Omental fat pad (tissue), 4 donors: Measurements from ENCODE around the gene FBLN2. TPM values are rescaled to one million over a fixed set of nuclear protein-coding genes. Genes with fewer than 3 reads are reported as not detected.
A peak's percentile ranks its signal among the peaks of the same experiment; 100 is the strongest.

Source experiments
- ATAC-seq: fragments of 150-250 bp; one replicate; pipeline ENCODE4 v1.9.1; 2016; ENCODE audit warnings: mild to moderate bottlenecking, moderate library complexity; ENCODE audit not compliant: low FRiP score
- DNase-seq: peaks from one replicate; pipeline ENCODE4 v3.0.0-alpha.2; 2019; ENCODE audit warnings: low spot score
- total RNA-seq, 4 donors: library from RNA; depleted of rRNA; stranded (reverse); fragments of >200 nt; gene quantifications; one replicate each; pipeline ENCODE4 v1.1.0, GENCODE V29; 2016
- TF ChIP-seq, protein P1 (sequence below), 3 donors: fragments of 450-650 bp; IDR thresholded peaks; one replicate each; pipeline ENCODE4 v1.5.1; 2016 to 2017; ENCODE audit warnings: antibody characterized with exemption in 3 of 3, mild to moderate bottlenecking in 3 of 3, moderate library complexity in 2 of 3

The FBLN2 gene
- total RNA-seq, 4 donors from 2014 or later: 156 to 568 (median 187) TPM

DNA sequence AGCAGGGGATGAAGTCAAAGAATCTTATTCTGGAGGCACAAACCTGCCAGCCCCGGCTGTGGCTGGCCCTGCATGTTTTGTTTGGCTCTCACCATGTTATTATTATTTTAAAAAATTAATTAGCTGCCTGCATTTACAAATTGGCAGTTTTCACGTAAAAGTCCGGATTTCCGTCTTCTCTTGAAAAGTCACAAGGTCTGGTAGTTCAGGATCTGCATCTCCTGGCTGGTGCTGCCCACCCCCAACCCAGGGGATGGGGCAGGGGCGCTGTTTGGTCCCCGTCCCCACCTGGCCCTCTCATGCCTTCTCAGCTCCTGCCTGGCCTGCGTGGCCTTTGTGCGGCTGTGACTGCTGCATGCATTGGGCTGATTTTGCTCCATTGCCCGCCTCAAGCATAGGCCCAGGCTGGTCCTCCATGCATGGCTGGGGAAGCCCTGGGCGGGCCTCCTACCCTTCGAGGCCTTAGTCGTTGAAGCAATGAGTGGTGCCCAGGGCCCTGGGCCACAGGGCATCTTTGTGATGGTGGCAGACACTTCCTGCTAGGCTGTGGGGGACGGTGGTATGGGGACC, 2.0 kb downstream of the FBLN2 start:
- no peak for ATAC-seq
- no peak for DNase-seq
- TF ChIP-seq, protein P1, sequence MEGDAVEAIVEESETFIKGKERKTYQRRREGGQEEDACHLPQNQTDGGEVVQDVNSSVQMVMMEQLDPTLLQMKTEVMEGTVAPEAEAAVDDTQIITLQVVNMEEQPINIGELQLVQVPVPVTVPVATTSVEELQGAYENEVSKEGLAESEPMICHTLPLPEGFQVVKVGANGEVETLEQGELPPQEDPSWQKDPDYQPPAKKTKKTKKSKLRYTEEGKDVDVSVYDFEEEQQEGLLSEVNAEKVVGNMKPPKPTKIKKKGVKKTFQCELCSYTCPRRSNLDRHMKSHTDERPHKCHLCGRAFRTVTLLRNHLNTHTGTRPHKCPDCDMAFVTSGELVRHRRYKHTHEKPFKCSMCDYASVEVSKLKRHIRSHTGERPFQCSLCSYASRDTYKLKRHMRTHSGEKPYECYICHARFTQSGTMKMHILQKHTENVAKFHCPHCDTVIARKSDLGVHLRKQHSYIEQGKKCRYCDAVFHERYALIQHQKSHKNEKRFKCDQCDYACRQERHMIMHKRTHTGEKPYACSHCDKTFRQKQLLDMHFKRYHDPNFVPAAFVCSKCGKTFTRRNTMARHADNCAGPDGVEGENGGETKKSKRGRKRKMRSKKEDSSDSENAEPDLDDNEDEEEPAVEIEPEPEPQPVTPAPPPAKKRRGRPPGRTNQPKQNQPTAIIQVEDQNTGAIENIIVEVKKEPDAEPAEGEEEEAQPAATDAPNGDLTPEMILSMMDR (IDR thresholded peaks at IDR 0.05): no peak

DNA sequence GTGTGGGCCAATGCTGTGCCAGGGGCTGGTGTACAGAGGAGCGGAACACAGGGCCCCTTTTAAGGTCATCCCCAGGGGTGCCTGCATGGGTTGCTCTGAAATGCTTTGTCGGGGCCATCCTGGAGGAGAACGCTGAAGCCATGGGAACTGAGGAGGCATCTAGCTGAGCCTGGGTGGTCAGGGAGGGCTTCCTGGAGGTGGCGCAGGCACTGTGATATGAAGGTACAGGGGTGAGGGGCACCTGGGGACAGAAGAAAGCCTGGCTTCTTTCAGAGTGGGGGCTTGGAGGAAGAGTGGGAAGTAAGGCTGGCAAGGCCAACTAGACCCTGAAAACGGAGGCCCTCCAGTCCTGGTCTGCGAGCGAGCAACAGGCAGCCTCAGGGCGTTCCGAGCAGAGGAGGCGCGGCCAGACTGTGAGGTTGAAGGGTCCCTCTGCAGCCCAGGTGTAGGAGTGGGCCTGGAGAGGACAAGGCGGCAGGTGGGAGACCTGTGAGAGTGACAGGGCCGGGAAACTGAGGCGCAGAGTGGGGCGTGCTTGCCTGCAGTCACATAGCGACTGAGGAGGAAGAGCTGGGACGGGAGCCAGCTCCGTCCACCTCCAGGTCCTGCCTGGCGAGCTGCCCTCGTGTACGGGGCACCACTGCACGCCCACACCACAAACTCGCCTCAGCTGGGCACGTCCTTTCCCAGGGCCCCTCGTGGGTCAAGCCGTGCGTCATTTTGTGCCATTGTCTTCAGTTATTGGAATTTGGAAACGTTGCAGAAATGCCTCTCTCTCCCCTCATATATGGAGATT, 4.1 kb downstream of the FBLN2 start:
- peak; percentile 6 for ATAC-seq
- TF ChIP-seq, protein P1 (IDR thresholded peaks at IDR 0.05): no peak

DNA sequence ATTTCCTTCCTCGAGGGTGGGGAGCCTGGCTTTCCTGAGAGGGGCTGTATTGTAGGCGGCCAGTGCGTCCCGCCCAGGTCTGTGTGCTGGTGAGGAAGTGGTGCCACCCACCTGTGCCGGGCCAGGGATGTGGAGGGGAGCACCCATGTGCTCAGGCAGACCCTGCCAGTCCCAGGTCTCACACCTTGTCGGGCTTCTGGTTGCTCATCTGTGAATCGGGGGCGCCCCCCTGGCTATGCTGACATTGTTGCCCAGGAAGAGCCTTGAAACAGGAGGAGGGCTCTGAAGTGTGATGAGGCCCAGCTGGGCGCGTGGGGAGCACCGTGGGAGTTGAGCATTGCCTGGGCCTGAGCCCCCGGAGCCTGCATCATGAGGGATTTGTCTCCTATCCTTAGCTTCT, 4.8 kb downstream of the FBLN2 start:
- DNase-seq (no peak), ATAC-seq (no peak)
- TF ChIP-seq, protein P1 (IDR thresholded peaks at IDR 0.05): no peak

More for the DNA sequence above, 4.1 kb downstream of the FBLN2 start:
- DNase-seq: no peak

DNA sequence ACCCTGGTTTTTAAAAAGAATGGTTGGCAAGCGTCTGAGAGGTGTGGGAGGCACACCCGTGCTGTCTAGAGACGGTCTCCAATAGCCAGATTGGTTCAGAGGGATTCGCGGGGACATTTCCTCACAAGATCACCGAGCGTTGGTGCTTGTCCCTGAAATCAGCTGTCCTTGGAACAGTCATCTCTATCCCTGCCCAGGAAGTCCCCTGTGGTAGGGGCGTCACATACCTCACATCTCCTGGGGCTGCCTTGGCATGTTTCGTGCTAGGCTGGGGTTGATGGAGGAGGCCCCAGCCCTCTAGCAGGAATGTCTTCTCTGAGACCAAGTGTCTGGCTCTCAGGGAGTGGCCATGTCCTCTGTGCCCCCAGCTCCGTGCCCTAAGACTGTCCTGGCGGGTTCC, 6.8 kb downstream of the FBLN2 start:
- TF ChIP-seq, protein P1 (IDR thresholded peaks at IDR 0.05): no peak
- ATAC-seq (no peak), DNase-seq (no peak)

DNA sequence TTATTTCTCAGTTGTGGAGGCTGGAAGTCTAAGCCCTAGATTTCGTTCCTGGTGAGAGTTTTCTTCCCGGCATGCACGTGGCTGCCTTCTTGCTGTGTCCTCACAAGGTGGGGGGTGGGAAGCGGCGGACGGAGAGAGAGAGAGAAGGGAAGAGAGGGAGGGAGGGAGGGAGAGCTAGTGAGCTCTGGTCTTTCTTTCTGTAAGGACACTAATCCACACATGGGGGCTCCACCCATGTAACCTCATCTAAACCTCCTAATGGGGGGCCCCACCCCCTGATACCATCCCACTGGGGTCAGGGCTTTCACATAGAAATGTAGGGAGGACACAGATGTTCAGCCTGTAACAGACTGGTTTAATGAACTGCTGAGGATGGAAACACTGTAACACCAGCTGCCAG, 7.3 kb downstream of the FBLN2 start:
- ATAC-seq: no peak

DNA sequence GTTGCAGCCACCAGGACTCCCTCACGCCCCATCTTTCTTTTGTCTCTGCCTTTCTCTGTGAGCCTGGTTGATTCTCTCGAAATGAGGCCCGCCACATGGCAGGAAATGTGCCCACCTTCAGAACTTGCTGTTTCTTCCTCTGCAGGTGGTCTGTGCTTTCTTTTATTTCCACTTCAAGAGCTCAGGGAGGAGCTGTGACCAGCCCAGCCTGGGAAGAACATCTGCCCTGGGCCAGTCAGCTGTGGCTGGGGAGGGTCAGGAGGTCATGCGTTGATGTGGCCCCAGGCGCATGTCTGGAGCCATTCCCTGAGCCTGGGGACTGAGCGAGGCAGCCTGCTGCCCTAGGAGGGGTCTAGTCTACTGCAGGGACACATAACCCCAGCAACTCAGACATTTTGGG, 8.0 kb downstream of the FBLN2 start:
- TF ChIP-seq, protein P1 (IDR thresholded peaks at IDR 0.05): no peak

More for the DNA sequence above, 7.3 kb downstream of the FBLN2 start:
- TF ChIP-seq, protein P1 (IDR thresholded peaks at IDR 0.05): no peak
- no peak for DNase-seq

DNA sequence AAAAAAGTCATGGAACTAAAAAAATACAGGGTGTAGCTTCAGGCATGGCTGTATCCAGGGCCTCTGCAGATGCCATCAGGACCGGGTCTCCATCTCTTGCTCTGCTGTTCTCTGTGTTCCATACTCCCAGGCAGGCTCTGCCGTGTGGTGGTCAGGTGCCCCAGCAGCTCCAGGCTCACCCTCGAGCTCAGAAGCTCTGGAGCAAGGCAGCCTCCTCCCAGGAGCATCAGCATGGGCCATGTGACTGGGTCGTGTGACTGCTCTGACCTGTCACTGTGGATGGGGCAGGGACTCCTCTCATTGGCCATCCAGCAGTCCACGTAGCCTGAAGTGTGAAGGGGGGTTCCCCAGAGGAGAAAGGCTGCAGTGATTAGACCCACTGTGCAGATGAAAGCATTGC, 8.5 kb downstream of the FBLN2 start:
- no peak for ATAC-seq
- no peak for DNase-seq
- TF ChIP-seq, protein P1 (IDR thresholded peaks at IDR 0.05): no peak

More for the DNA sequence above, 8.0 kb downstream of the FBLN2 start:
- DNase-seq: no peak
- no peak for ATAC-seq
